Measurements from ENCODE around the gene STKLD1. TPM values are rescaled to one million over a fixed set of nuclear protein-coding genes. Genes with fewer than 3 reads are reported as not detected.

The STKLD1 gene
- total RNA-seq, 1 donor from 2014 or later = 0.59 TPM

DNA sequence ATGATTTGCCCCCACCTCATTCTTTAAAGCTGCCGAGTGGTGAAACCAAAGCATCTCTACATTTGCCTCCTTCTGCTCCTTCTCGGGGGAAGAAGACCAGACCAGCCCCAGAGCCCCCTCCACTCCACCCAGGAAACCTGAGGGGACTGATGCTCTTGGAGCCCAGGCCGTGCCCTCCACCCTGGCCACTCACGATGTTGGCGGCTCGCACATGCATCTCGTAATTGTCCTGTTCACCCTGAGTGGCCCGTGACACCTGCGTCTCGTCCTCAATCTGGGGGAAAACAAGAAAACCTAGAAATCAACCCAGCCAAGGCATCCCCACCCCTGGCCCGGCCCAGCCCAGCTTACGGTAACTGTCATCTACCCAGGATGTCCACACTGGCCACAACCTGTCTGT is 31.2 kb upstream of the STKLD1 start:
- intact Hi-C loops (cut with micrococcal nuclease) = no loop called here

DNA sequence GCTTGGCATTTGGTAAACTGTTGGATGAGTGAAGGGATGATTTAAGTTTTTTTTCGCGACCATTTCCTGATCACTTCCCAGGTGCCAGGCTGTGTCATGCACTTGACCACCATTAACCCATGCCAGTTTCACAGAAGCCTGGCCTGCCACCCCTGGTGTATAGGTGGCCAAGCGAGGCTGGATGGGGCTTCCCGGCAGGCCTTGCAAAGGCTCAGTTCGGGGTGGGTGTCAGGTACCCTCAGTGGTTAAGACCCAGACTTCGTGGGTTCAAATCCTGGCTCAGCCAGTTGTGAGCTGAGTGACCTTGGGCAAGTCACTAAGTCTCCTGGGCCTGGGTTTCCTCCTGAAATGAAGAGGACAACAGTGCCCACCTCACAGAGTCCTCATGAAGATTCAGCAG is 30.6 kb upstream of the STKLD1 start:
- intact Hi-C loops (cut with micrococcal nuclease) = no loop called here

DNA sequence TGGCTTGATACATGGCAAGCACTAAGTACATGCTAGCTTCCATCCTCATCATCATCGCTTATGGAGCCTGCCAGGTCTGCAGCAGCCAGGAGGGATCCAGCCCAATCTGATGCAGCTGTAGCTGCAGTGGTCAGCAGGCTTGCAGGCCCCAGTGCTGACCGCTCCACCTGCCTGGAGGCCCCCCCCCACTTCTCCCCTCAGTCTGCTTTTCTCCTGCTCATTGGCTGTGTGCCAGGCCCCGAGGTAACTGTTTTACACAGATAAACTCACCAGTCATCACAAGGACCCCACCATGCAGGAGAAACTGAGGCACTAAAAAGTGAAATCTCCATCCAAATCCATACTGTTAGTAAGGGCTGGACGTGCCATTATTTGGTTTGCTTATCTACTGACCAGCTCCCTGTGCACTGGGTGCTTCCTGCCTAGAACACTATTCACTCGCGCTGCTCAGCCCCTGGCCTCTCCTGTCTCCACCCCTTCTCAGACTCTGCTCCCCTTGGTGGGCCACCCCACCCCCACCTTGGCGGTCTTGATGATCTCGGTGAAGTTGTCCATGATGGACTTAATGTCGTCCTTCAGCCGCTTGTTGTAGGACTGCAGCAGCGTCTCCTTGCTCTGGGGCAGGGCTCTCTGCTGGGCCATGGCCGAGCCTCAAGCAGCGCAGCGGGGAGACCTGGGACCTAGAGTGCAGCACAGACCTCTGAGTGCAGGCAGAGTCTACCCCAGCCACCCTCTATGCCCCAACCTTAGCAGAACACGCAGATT is 30.0 kb upstream of the STKLD1 start:
- intact Hi-C loops (cut with micrococcal nuclease) = no loop called here

DNA sequence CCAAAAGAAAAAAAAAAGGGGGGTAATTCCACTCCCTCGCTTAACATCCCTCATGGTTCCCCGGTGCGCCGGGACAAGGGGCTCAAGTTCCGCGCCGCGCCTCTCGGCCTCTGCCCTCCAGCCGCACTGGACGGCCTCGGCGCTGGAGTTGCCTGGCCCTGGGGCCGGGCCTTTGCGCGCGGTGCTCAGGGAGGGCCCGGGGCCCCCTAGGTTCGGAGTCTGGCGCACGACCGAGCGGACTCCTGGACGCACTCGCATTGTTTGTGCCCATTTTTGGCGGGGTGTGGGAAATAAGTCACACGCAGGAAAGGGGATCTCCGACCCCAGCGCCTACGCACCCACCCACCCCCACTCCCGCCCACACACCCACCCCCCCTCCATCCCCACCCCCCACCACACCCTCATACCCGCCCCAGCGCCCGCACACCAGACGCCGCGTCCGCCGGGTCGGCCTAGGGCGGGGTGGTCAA is 28.6 kb upstream of the STKLD1 start:
- intact Hi-C loops (cut with micrococcal nuclease) = no loop called here

GRCh38 chr9:133347985-133348717 is 28.0 kb upstream of the STKLD1 start, which contains the start of the genes MED22 and RPL7A:
MED22 (minus strand) TSS chr9:133348131; CDS start chr9:133346662, 1,469 bp downstream.
RPL7A (plus strand) TSS chr9:133348218; CDS start chr9:133348244, 26 bp downstream.
- intact Hi-C loops (cut with micrococcal nuclease) = loop anchor here (1.0 kb wide), 4 partner anchors 8 to 28 kb away; partner anchors contain the start of genes STKLD1, SURF1, SURF2 and SURF4

- intact Hi-C loops (cut with micrococcal nuclease) = loop anchor here (1.0 kb wide), 4 partner anchors 7 to 27 kb away; partner anchors contain the start of genes STKLD1, SURF1, SURF2 and SURF4
Observed at GRCh38 chr9:133348718-133349573, 27.2 kb upstream of the STKLD1 start.

GRCh38 chr9:133349965-133350616 is 26.1 kb upstream of the STKLD1 start:
- intact Hi-C loops (cut with micrococcal nuclease) = no loop called here

GRCh38 chr9:133351526-133351907 is 24.6 kb upstream of the STKLD1 start:
- intact Hi-C loops (cut with micrococcal nuclease) = no loop called here

- intact Hi-C loops (cut with micrococcal nuclease) = no loop called here
Observed at GRCh38 chr9:133351908-133352634, 24.1 kb upstream of the STKLD1 start.

DNA sequence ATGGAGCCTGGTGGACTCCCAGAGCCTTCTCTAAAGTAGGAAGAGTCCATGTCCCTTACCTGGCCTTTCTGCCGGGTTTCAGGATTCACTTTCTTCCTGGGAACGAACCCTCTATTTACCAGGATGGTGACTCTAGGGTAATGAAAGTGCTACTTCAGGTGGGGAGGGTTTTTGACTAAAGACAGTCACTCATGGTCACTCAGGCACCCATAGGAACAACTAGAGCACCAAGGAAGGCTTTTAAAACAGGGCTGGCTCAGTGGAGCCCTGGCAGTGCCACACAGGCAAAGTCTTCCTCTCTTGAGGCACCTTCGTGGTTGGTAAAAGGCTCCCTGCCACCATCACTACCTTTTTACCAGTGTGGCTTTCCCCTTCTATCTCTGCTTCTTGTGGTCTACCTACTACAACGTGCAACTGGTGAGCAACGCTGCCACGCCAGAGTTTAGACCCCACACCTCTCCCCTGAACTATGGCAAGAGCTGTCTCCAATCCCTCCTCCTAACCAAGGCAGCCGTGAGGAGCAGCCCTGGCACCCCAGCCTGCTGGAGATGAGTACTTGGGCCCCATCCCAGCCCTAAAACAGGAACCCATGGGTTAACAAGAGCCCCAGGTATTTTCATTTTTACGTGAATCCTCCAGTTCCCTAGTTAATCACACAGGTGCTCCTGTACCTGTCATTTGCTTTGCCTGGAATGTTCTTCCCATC is 23.4 kb upstream of the STKLD1 start:
- intact Hi-C loops (cut with micrococcal nuclease) = no loop called here

GRCh38 chr9:133353548-133353947 is 22.6 kb upstream of the STKLD1 start:
- intact Hi-C loops (cut with micrococcal nuclease) = no loop called here

DNA sequence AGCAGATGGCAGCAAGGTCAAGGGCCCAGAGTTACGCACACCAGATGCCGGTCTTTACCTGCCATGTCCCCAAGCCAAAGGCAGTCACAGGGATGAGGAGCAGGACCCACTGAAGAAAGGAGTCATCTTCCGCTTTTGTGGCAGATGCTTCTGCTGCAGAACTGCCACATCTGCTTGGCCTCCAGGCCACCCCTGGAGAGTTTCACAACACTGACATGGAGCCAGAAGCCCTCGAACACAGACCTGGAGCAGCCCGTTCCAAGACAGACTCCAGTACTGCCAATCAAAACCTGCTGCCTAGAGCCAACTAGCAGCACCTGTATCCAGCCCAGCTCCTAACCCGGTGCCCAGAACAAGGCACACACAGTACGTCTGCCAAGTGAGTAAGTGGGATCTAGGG is 21.4 kb upstream of the STKLD1 start:
- intact Hi-C loops (cut with micrococcal nuclease) = loop anchor here (5.0 kb wide), 1 partner anchor 63 kb away; the partner anchor contains the start of gene REXO4

DNA sequence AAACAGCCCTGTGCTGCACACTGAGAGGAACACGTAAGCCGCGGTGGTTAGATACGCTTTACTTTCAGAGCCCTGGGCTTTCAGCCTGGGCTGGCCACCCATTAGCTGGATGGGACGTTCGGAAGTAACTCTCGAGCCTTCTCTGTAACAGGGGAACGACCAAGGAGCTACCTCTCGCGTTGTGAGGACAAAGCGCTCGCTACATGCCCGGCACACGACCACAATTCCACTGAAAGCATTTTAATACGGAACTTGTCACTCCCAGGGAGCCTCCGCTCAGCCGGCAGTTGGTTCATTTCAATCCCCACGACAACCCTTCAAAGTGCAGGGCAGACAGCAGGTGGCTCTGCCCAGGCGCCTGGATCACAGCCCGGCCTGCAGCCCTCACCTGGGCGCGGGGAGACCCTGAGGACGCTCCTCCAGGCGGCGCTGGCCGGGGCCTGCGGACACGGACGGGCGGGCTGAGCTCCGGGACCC is 20.2 kb upstream of the STKLD1 start:
- intact Hi-C loops (cut with micrococcal nuclease) = loop anchor here (1.0 to 5.0 kb wide), 3 partner anchors 8 to 61 kb away; partner anchors contain the start of genes MED22, REXO4 and RPL7A

- intact Hi-C loops (cut with micrococcal nuclease) = loop anchor here (1.0 to 5.0 kb wide), 3 partner anchors 8 to 61 kb away; partner anchors contain the start of genes MED22, REXO4 and RPL7A
Observed at GRCh38 chr9:133356391-133357091, 19.6 kb upstream of the STKLD1 start, which contains the start of the genes SURF1 and SURF2. SURF1 (minus strand) TSS chr9:133356487; CDS start chr9:133356453, 34 bp downstream. SURF2 (plus strand) TSS chr9:133356550; CDS start chr9:133356593, 43 bp downstream.

DNA sequence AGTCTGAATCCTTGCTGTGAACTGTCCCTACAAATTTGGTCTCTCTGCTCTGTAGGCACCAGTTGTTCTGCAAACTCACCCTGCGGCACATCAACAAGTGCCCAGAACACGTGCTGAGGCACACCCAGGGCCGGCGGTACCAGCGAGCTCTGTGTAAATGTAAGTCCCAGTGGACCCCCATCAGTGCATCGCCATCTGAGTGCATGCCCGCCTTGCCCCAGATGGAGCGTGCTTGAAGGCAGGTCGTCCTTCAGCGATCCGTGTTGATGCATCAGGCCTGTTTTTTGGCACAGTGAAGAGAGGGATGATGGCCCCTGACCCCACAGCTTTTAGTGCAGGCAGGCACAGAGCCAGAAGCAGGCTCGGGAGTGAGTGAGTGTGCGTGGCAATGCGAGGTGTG is 18.5 kb upstream of the STKLD1 start:
- intact Hi-C loops (cut with micrococcal nuclease) = loop anchor here (2.0 to 5.0 kb wide), 2 partner anchors 13 to 60 kb away; partner anchors contain the start of gene REXO4

GRCh38 chr9:133359399-133360175 is 16.6 kb upstream of the STKLD1 start:
- intact Hi-C loops (cut with micrococcal nuclease) = loop anchor here (5.0 kb wide), 1 partner anchor 58 kb away; the partner anchor contains the start of gene REXO4

Measured in T-helper 2 cell treated with Interferon-gamma antibody and Interleukin-4, amounts not matched to agents 100 ng/mL and 5 ng/mL, for 36 hours (primary cell).